Measurements from ENCODE around the gene TSPEAR.

DNA sequence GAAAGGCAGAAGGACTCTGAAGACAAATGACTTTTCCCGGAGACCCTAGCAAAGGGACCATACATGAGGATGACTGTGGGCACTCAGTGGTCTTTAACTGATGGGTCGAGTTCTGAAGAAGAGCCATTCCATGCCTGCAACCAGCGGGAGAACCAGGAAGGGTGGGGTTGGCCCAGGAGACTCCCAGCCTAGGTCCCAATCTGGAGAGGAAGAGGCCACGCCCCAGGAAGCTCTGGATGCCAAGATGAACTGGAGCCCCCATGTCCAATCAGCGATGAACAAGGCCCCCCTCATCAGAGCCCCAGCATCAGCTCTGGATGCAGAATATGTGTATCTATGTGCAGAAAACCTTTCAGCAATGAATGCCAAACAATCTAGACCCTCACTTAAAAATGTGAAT, 70.6 kb downstream of the TSPEAR start:
- TF ChIP-seq RAD21 (IDR thresholded peaks at IDR 0.05; ENCODE audit: low read length) (no peak), TCF12 (IDR thresholded peaks at IDR 0.05) (no peak), TAF1 (IDR thresholded peaks at IDR 0.05; ENCODE audit: borderline replicate concordance, low read depth, low read length) (no peak), SIN3A (IDR thresholded peaks at IDR 0.05; ENCODE audit: borderline replicate concordance, low read depth, low read length) (no peak), YY1 (IDR thresholded peaks at IDR 0.05; ENCODE audit: low read depth) (no peak), CHD2 (IDR thresholded peaks at IDR 0.05; ENCODE audit: low read length, partially characterized antibody) (no peak), NRF1 (IDR thresholded peaks at IDR 0.05; ENCODE audit: low read depth, low read length) (no peak), RFX5 (IDR thresholded peaks at IDR 0.05; ENCODE audit: low read length) (no peak), POLR2AphosphoS5 (IDR thresholded peaks at IDR 0.05; ENCODE audit: low read depth, low read length) (no peak), FOXJ3 (CRISPR knock-in tag; IDR thresholded peaks at IDR 0.05) (no peak), FOXM1 (IDR thresholded peaks at IDR 0.05; ENCODE audit: low read depth) (no peak)
- TF ChIP-seq, protein P1, sequence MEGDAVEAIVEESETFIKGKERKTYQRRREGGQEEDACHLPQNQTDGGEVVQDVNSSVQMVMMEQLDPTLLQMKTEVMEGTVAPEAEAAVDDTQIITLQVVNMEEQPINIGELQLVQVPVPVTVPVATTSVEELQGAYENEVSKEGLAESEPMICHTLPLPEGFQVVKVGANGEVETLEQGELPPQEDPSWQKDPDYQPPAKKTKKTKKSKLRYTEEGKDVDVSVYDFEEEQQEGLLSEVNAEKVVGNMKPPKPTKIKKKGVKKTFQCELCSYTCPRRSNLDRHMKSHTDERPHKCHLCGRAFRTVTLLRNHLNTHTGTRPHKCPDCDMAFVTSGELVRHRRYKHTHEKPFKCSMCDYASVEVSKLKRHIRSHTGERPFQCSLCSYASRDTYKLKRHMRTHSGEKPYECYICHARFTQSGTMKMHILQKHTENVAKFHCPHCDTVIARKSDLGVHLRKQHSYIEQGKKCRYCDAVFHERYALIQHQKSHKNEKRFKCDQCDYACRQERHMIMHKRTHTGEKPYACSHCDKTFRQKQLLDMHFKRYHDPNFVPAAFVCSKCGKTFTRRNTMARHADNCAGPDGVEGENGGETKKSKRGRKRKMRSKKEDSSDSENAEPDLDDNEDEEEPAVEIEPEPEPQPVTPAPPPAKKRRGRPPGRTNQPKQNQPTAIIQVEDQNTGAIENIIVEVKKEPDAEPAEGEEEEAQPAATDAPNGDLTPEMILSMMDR (IDR thresholded peaks at IDR 0.05) = no peak
- TF ChIP-seq, protein P2, sequence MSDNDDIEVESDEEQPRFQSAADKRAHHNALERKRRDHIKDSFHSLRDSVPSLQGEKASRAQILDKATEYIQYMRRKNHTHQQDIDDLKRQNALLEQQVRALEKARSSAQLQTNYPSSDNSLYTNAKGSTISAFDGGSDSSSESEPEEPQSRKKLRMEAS (IDR thresholded peaks at IDR 0.05; ENCODE audit: low read depth) = no peak

Data from SK-N-SH (cell line).